H9 (cell line): ENCODE results near the gene CXCR5. TPM values are rescaled to one million over a fixed set of nuclear protein-coding genes. Genes with fewer than 3 reads are reported as not detected.

Source experiments
- DNase-seq: peaks from one replicate; pipeline ENCODE4 v3.0.0-alpha.2; 2017
- H2AFZ ChIP-seq: one replicate; pipeline ENCODE4 v1.6.1; 2013; ENCODE audit warnings: mild to moderate bottlenecking, low read length, control low read depth, moderate library complexity
- H2AK5ac ChIP-seq: 2 replicates; pipeline ENCODE4 v1.6.1; 2013; ENCODE audit warnings: low read length, control low read depth, mixed read lengths; ENCODE audit not compliant: insufficient read length
- H2BK120ac ChIP-seq: one replicate; pipeline ENCODE4 v1.6.1; 2013; ENCODE audit warnings: low read depth, mild to moderate bottlenecking, low read length, control low read depth, inconsistent platforms; ENCODE audit not compliant: poor library complexity, severe bottlenecking
- H2BK12ac ChIP-seq: 2 replicates; pipeline ENCODE4 v1.6.1; 2013; ENCODE audit warnings: low read length, control low read depth, mixed read lengths, low read depth; ENCODE audit not compliant: insufficient read length
- H2BK15ac ChIP-seq: 2 replicates; pipeline ENCODE4 v1.6.1; 2013; ENCODE audit warnings: low read depth, low read length, control low read depth
- H2BK20ac ChIP-seq: one replicate; pipeline ENCODE4 v1.6.1; 2013; ENCODE audit warnings: low read depth, mild to moderate bottlenecking, low read length, control low read depth, inconsistent platforms; ENCODE audit not compliant: poor library complexity, severe bottlenecking
- H2BK5ac ChIP-seq: 2 replicates; pipeline ENCODE4 v1.6.1; 2013; ENCODE audit warnings: low read length, control low read depth, mixed read lengths; ENCODE audit not compliant: insufficient read length
- H3K14ac ChIP-seq: 2 replicates; pipeline ENCODE4 v1.6.1; 2013; ENCODE audit warnings: low read length, control low read depth; ENCODE audit not compliant: insufficient read depth
- H3K18ac ChIP-seq: 2 replicates; pipeline ENCODE4 v1.6.1; 2013; ENCODE audit warnings: low read depth, mild to moderate bottlenecking, mixed read lengths, low read length, control low read depth; ENCODE audit not compliant: insufficient read length
- H3K23ac ChIP-seq: 2 replicates; pipeline ENCODE4 v1.6.1; 2013; ENCODE audit warnings: low read length, control low read depth, mixed read lengths, low read depth; ENCODE audit not compliant: insufficient read length
- H3K23me2 ChIP-seq: 2 replicates; pipeline ENCODE4 v1.6.1; 2013; ENCODE audit warnings: low read depth, mild to moderate bottlenecking, mixed read lengths, low read length, control low read depth; ENCODE audit not compliant: insufficient read length, poor library complexity, severe bottlenecking
- H3K27ac ChIP-seq: 2 replicates; pipeline ENCODE4 v1.5.1; 2013; ENCODE audit warnings: low read length, control low read depth, mixed read lengths, low read depth; ENCODE audit not compliant: insufficient read length
- H3K27me3 ChIP-seq: 2 replicates; pipeline ENCODE4 v1.6.1; 2013; ENCODE audit warnings: low read length, control low read depth, inconsistent platforms; ENCODE audit not compliant: insufficient read depth
- H3K4ac ChIP-seq: 2 replicates; pipeline ENCODE4 v1.6.1; 2013; ENCODE audit warnings: low read depth, mild to moderate bottlenecking, control low read depth, inconsistent platforms, low read length, moderate library complexity
- H3K4me1 ChIP-seq: 2 replicates; pipeline ENCODE4 v1.6.1; 2013; ENCODE audit warnings: low read length, control low read depth, inconsistent platforms; ENCODE audit not compliant: insufficient read depth
- H3K4me2 ChIP-seq: 2 replicates; pipeline ENCODE4 v1.6.1; 2013; ENCODE audit warnings: low read length, control low read depth, mixed read lengths; ENCODE audit not compliant: insufficient read length, insufficient read depth
- H3K56ac ChIP-seq: 2 replicates; pipeline ENCODE4 v1.6.1; 2013; ENCODE audit warnings: low read depth, mild to moderate bottlenecking, mixed read lengths, low read length, control low read depth; ENCODE audit not compliant: insufficient read length
- H3K79me1 ChIP-seq: 2 replicates; pipeline ENCODE4 v1.6.1; 2013; ENCODE audit warnings: low read depth, mild to moderate bottlenecking, moderate library complexity, low read length, control low read depth, inconsistent platforms; ENCODE audit not compliant: insufficient read depth, poor library complexity, severe bottlenecking
- H3K79me2 ChIP-seq: 2 replicates; pipeline ENCODE4 v1.6.1; 2013; ENCODE audit warnings: low read length, control low read depth, inconsistent platforms; ENCODE audit not compliant: insufficient read depth
- H3K9ac ChIP-seq: 2 replicates; pipeline ENCODE4 v1.6.1; 2013; ENCODE audit warnings: low read length, control low read depth, mixed read lengths; ENCODE audit not compliant: insufficient read length; ENCODE audit errors: extremely low read depth
- H3K9me3 ChIP-seq: one replicate; pipeline ENCODE4 v1.6.1; 2013; ENCODE audit warnings: low read depth, low read length, inconsistent platforms; ENCODE audit not compliant: control insufficient read depth
- H3T11ph ChIP-seq: one replicate; pipeline ENCODE4 v1.6.1; 2013; ENCODE audit warnings: mild to moderate bottlenecking, low read length, control low read depth, inconsistent platforms
- H4K20me1 ChIP-seq: one replicate; pipeline ENCODE4 v1.6.1; 2013; ENCODE audit not compliant: control insufficient read depth, insufficient read length, insufficient read depth
- H4K5ac ChIP-seq: 2 replicates; pipeline ENCODE4 v1.6.1; 2013; ENCODE audit warnings: low read depth, mild to moderate bottlenecking, mixed read lengths, low read length, control low read depth; ENCODE audit not compliant: insufficient read length
- H4K8ac ChIP-seq: replicated peaks from 2 replicates; pipeline ENCODE4 v1.6.1; 2013; ENCODE audit warnings: low read length, control low read depth, mixed read lengths, low read depth; ENCODE audit not compliant: insufficient read length
- H4K91ac ChIP-seq: 2 replicates; pipeline ENCODE4 v1.6.1; 2013; ENCODE audit warnings: low read depth, mild to moderate bottlenecking, moderate library complexity, mixed read lengths, low read length, control low read depth; ENCODE audit not compliant: insufficient read length
- H3K27ac Mint-ChIP-seq, 3 experiments: 2 replicates in 2 of 3; 3 replicates in 1 of 3; pipeline ENCODE4 v1.8.0; 2020 to 2021; ENCODE audit warnings: mixed read lengths in 3 of 3, mild to moderate bottlenecking in 1 of 3, moderate library complexity in 1 of 3
- H3K27me3 Mint-ChIP-seq: 2 replicates; pipeline ENCODE4 v1.8.0; 2021; ENCODE audit warnings: low read depth, mild to moderate bottlenecking, moderate library complexity, mixed read lengths
- H3K36me3 Mint-ChIP-seq, 3 experiments: 2 replicates in 2 of 3; 3 replicates in 1 of 3; pipeline ENCODE4 v1.8.0; 2020 to 2021; ENCODE audit warnings: low read depth in 3 of 3, mixed read lengths in 3 of 3; ENCODE audit not compliant: insufficient read depth in 1 of 3
- H3K4me1 Mint-ChIP-seq, 2 experiments: 2 replicates each; pipeline ENCODE4 v1.8.0; 2020; ENCODE audit warnings: mixed read lengths in 2 of 2
- H3K4me3 Mint-ChIP-seq, 2 experiments: 2 replicates in 1 of 2; 3 replicates in 1 of 2; pipeline ENCODE4 v1.8.0; 2020 to 2021; ENCODE audit warnings: mild to moderate bottlenecking in 2 of 2, mixed read lengths in 2 of 2, moderate library complexity in 1 of 2
- H3K9me3 Mint-ChIP-seq, 2 experiments: 2 replicates in 1 of 2; 3 replicates in 1 of 2; pipeline ENCODE4 v1.8.0; 2020; ENCODE audit warnings: mild to moderate bottlenecking in 2 of 2, mixed read lengths in 2 of 2, moderate library complexity in 1 of 2
- WGBS: extraction: QIAGEN DNeasy Blood & Tissue Kit; methylation state at CpG from one replicate; pipeline ENCODE4 v1.1.7; 2013; ENCODE audit warnings: missing lambda C conversion rate, low lambda C conversion rate, mixed read lengths; ENCODE audit not compliant: insufficient read length; ENCODE audit errors: extremely low coverage; 5-methylcytosine and 5-hydroxymethylcytosine counted together
- total RNA-seq: library from RNA; stranded (reverse); gene quantifications from 2 replicates; pipeline ENCODE4 v1.2.1, GENCODE V29; 2021
- TF ChIP-seq, protein P1 (sequence below): fragments of 200-600 bp; sonication (generic); conservative IDR thresholded peaks from 3 replicates; pipeline ENCODE4 v1.8.0; 2021; ENCODE audit warnings: antibody characterized with exemption, mild to moderate bottlenecking

CXCR5 gene
- total RNA-seq, 1 experiment from 2014 or later: 0.07 TPM

DNA sequence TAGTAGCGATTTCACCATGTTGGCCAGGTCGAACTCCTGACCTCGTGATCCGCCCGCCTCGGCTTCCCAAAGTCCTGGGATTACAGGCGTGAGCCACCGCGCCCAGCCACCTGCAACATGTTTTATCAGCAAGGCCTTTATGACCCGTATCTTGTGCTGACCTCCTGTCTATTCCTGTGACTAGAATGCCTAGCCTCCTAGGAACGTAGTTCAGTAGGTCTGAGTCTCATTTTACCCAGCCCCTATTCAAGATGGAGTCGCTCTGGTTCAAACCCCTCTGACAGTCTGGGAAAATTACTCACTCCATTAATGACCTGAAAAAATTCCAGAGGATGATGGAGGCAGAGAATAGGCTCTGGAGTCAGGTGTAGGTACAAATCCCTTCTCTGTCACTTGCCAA is 30.0 kb upstream of the CXCR5 start:
- Histone ChIP-seq H2BK120ac (no peak overlapping the region), H3K9me3 (no peaks in the 10 kb centered on the region), H3T11ph (no peak overlapping the region), H3K23me2 (no peaks in the 10 kb centered on the region), H3K27ac (no peak overlapping the region), H3K4me2 (no peak overlapping the region), H3K4ac (no peak overlapping the region), H3K18ac (no peak overlapping the region), H2BK12ac (no peak overlapping the region), H2BK15ac (no peak overlapping the region), H2BK20ac (no peak overlapping the region), H2AFZ (no peak overlapping the region), H2AK5ac (no peak overlapping the region), H4K20me1 (no peaks in the 10 kb centered on the region), H4K5ac (no peak overlapping the region), H3K9ac (no peak overlapping the region), H3K56ac (no peak overlapping the region), H2BK5ac (no peak overlapping the region), H4K8ac (no peak overlapping the region), H3K79me1 (no peaks in the 10 kb centered on the region), H3K4me1 (no peaks in the 10 kb centered on the region), H3K14ac (no peak overlapping the region), H3K23ac (no peak overlapping the region), H4K91ac (no peak overlapping the region), H3K27me3 (no peaks in the 10 kb centered on the region), H3K79me2 (no peaks in the 10 kb centered on the region)
- TF ChIP-seq, protein P1, sequence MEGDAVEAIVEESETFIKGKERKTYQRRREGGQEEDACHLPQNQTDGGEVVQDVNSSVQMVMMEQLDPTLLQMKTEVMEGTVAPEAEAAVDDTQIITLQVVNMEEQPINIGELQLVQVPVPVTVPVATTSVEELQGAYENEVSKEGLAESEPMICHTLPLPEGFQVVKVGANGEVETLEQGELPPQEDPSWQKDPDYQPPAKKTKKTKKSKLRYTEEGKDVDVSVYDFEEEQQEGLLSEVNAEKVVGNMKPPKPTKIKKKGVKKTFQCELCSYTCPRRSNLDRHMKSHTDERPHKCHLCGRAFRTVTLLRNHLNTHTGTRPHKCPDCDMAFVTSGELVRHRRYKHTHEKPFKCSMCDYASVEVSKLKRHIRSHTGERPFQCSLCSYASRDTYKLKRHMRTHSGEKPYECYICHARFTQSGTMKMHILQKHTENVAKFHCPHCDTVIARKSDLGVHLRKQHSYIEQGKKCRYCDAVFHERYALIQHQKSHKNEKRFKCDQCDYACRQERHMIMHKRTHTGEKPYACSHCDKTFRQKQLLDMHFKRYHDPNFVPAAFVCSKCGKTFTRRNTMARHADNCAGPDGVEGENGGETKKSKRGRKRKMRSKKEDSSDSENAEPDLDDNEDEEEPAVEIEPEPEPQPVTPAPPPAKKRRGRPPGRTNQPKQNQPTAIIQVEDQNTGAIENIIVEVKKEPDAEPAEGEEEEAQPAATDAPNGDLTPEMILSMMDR: no peak
- Mint-ChIP-seq H3K36me3 (no peaks in the 10 kb centered on the region), H3K9me3 (no peaks in the 10 kb centered on the region; a peak in 1 of 5 replicates), H3K27me3 (no peaks in the 10 kb centered on the region; the same call in 1 of the 2 replicates), H3K27ac (no peak overlapping the region), H3K4me3 (no peak overlapping the region), H3K4me1 (peaks cover 1 to 2% of the 10 kb centered on the region in 2 experiments)
- WGBS: no CpG with 5 or more reads among the region's 12 CpGs
- no peak for DNase-seq
